Measurements from ENCODE around the gene TGM1. TPM values are rescaled to one million over a fixed set of nuclear protein-coding genes. Genes with fewer than 3 reads are reported as not detected.
"Not testable (repeated sequence)": the region's sequence is repeated elsewhere in the genome, so short reads cannot be mapped to it uniquely, and the experiment has no call there.

Gene TGM1
- total and polyA plus RNA-seq, 10 of the 15 experiments (the other 5 are each of a cell fraction or from before 2014, with no cell fraction given) = 0.05 to 5.9 (median 1.8) TPM

GRCh38 chr14:24219080-24219479 is 43.9 kb downstream of the TGM1 start:
- Histone ChIP-seq H3K79me2 (ENCODE audit: control insufficient read depth, insufficient read depth, low read length) (peaks cover 8% of the 10 kb centered on the region), H3K9ac (ENCODE audit: control insufficient read depth, insufficient read depth, low read length) (no peak overlapping the region), H2AFZ (ENCODE audit: control insufficient read depth, low read depth, low read length) (no peak overlapping the region), H3K4me3 (no peak overlapping the region), H3K27me3 (replicated peaks in 1 of 2; ENCODE audit: control insufficient read depth in 2 of 2, insufficient read depth in 2 of 2, low read length in 1 of 2) (no peaks in the 10 kb centered on the region), H3K36me3 (ENCODE audit: control insufficient read depth in 2 of 2, insufficient read depth in 2 of 2, low read length in 1 of 2) (peaks cover 2 to 8% of the 10 kb centered on the region in 2 experiments; a peak in 3 of 4 replicates), H3K4me1 (ENCODE audit: control insufficient read depth, insufficient read depth, low read length) (peaks cover 7% of the 10 kb centered on the region), H3K4me2 (ENCODE audit: control insufficient read depth, insufficient read depth) (no peak overlapping the region), H4K20me1 (ENCODE audit: control insufficient read depth, insufficient read depth) (no peaks in the 10 kb centered on the region), H3K27ac (ENCODE audit: control insufficient read depth, insufficient read depth) (no peak overlapping the region), H3K9me3 (replicated peaks; ENCODE audit: control insufficient read depth, insufficient read depth, low read length) (no peaks in the 10 kb centered on the region)
- TF ChIP-seq ZNF687 (IDR thresholded peaks at IDR 0.05) (no peak), TCF7 (IDR thresholded peaks at IDR 0.05; ENCODE audit: borderline replicate concordance) (no peak), CBFB (IDR thresholded peaks at IDR 0.05; ENCODE audit: low read depth) (no peak)
- ChIA-PET CTCF (interaction anchor here (1.5 to 3.4 kb wide), 4 partner anchors 9 to 89 kb away, joined by 5 to 24 read pairs (median 9); partner anchors contain the start of genes CIDEB and TINF2), POLR2A (interaction anchor here (1.1 kb wide), 1 partner anchor 20 kb away, joined by 11 read pairs; no protein-coding TSS in a partner anchor), RAD21 (ENCODE audit: unreplicated experiment) (interaction anchor here (0.7 kb wide), 1 partner anchor 81 kb away, joined by 3 read pairs; no protein-coding TSS in a partner anchor), SMC1A (ENCODE audit: uncharacterized antibody, unreplicated experiment) (interaction anchor here (0.9 to 2.0 kb wide), 2 partner anchors 13 to 15 kb away, joined by 4 to 12 read pairs; partner anchors contain the start of genes GMPR2 and NEDD8)
- ATAC-seq (no peak), DNase-seq (ENCODE audit: low read depth, low spot score) (no peak), FAIRE-seq (no peak)
- in situ Hi-C loops (cut with MboI) = no loop called here
- WGBS (ENCODE audit: insufficient coverage, insufficient replicate concordance, low lambda C conversion rate, missing lambda C conversion rate) = 100% methylated on average over 2 of the region's 4 CpGs
- BruUV-seq (replicated peaks) = no TSS peak
- intact Hi-C loops (cut with micrococcal nuclease; ENCODE audit: unreplicated experiment) = loop anchor here (10.0 kb wide), 1 partner anchor 204 kb away; no protein-coding TSS in a partner anchor

- ChIA-PET SMC1A (ENCODE audit: uncharacterized antibody, unreplicated experiment) (interaction anchor here (0.8 to 1.8 kb wide), 4 partner anchors 18 to 108 kb away, joined by 3 to 11 read pairs (median 4); partner anchors contain the start of genes CIDEB and TINF2), CTCF (interaction anchor here (2.9 to 6.3 kb wide), 4 partner anchors 25 to 91 kb away, joined by 18 to 54 read pairs (median 38); partner anchors contain the start of genes CIDEB, RABGGTA and TINF2), POLR2A (interaction anchor here (2.1 kb wide), 1 partner anchor 22 kb away, joined by 10 read pairs; the partner anchor contains the start of gene TM9SF1)
These were observed 46.1 kb downstream of the TGM1 start for GRCh38 chr14:24216876-24217275.

More at GRCh38 chr14:24216876-24217275, 46.1 kb downstream of the TGM1 start:
- H3K4me3 ChIP-seq; H3K27me3 ChIP-seq (replicated peaks in 1 of 2; ENCODE audit: control insufficient read depth in 2 of 2, insufficient read depth in 2 of 2, low read length in 1 of 2); DNase-seq (ENCODE audit: low read depth, low spot score); H3K27ac ChIP-seq (ENCODE audit: control insufficient read depth, insufficient read depth); H4K20me1 ChIP-seq (ENCODE audit: control insufficient read depth, insufficient read depth); H2AFZ ChIP-seq (ENCODE audit: control insufficient read depth, low read depth, low read length); in situ Hi-C loops (cut with MboI); H3K9me3 ChIP-seq (replicated peaks; ENCODE audit: control insufficient read depth, insufficient read depth, low read length); H3K9ac ChIP-seq (ENCODE audit: control insufficient read depth, insufficient read depth, low read length); ATAC-seq; FAIRE-seq; H3K4me2 ChIP-seq (ENCODE audit: control insufficient read depth, insufficient read depth); BruUV-seq (replicated peaks): not testable (repeated sequence)
- WGBS (ENCODE audit: insufficient coverage, insufficient replicate concordance, low lambda C conversion rate, missing lambda C conversion rate) = 57% methylated on average over 1 of the region's 1 CpG
- RAD21 ChIA-PET (ENCODE audit: unreplicated experiment) = interaction anchor here (2.0 to 2.9 kb wide), 2 partner anchors 75 to 91 kb away, joined by 5 to 23 read pairs; partner anchors contain the start of genes CIDEB and EMC9
- Histone ChIP-seq H3K36me3 (ENCODE audit: control insufficient read depth in 2 of 2, insufficient read depth in 2 of 2, low read length in 1 of 2) (peaks cover 2 to 12% of the 10 kb centered on the region in 2 experiments), H3K4me1 (ENCODE audit: control insufficient read depth, insufficient read depth, low read length) (peaks cover 13% of the 10 kb centered on the region), H3K79me2 (ENCODE audit: control insufficient read depth, insufficient read depth, low read length) (peaks cover 14% of the 10 kb centered on the region)
- intact Hi-C loops (cut with micrococcal nuclease; ENCODE audit: unreplicated experiment) = loop anchor here (1.0 to 10.0 kb wide), 4 partner anchors 25 to 202 kb away; partner anchors contain the start of genes RABGGTA and TINF2
